WI38 (cell line): ENCODE data around the gene MBL2.

Experiments used
- H3K4me3 ChIP-seq: 2 replicates; pipeline ENCODE4 v1.5.1; 2011; ENCODE audit warnings: low read depth, mild to moderate bottlenecking, control low read depth, low read length
- CTCF ChIP-seq: IDR thresholded peaks from 2 replicates; pipeline ENCODE4 v1.5.1; 2012; ENCODE audit warnings: low read depth, mild to moderate bottlenecking, control low read depth, low read length

Gene MBL2

GRCh38 chr10:52772623-52773022, at the start of gene MBL2:
MBL2 (minus strand) TSS chr10:52772784; CDS start chr10:52771635, 1,149 bp downstream.
- no peak for TF ChIP-seq CTCF

GRCh38 chr10:52820309-52820708, 47.7 kb upstream of the MBL2 start:
- no peak for TF ChIP-seq CTCF
- no peak overlapping the region for H3K4me3 ChIP-seq

More at GRCh38 chr10:52772623-52773022, at the start of gene MBL2:
- no peak within 1 kb of the TSS for H3K4me3 ChIP-seq

- TF ChIP-seq CTCF: no peak
- H3K4me3 ChIP-seq: no peak overlapping the region
Observed at GRCh38 chr10:52818019-52818418, 45.4 kb upstream of the MBL2 start.

GRCh38 chr10:52814506-52814905, 41.9 kb upstream of the MBL2 start:
- H3K4me3 ChIP-seq: no peak overlapping the region
- TF ChIP-seq CTCF: no peak

- H3K4me3 ChIP-seq: no peak overlapping the region
- no peak for TF ChIP-seq CTCF
Observed at GRCh38 chr10:52811776-52812175, 39.2 kb upstream of the MBL2 start.

GRCh38 chr10:52810761-52811160, 38.2 kb upstream of the MBL2 start:
- no peak overlapping the region for H3K4me3 ChIP-seq
- TF ChIP-seq CTCF: no peak

- H3K4me3 ChIP-seq: no peak overlapping the region
- TF ChIP-seq CTCF: no peak
Observed at GRCh38 chr10:52807803-52808202, 35.2 kb upstream of the MBL2 start.
